ENCODE results near the gene TUNAR. TPM values are rescaled to one million over a fixed set of nuclear protein-coding genes. Genes with fewer than 3 reads are reported as not detected.

The TUNAR gene
- total and polyA plus RNA-seq, 9 of the 15 experiments (the other 6 are each of a cell fraction or from before 2014, with no cell fraction given), result not detected

GRCh38 chr14:95886366-95887056, 9.9 kb downstream of the TUNAR start:
- ATAC-seq (no peak), DNase-seq (ENCODE audit: extremely low read depth in 1 of 4, low spot score in 3 of 4) (no peak), FAIRE-seq (no peak)
- no peak overlapping the region for H3K9ac ChIP-seq (ENCODE audit: insufficient read depth in 1 of 2, low read depth in 2 of 2, low read length in 2 of 2)
- no peaks in the 10 kb centered on the region for H3K9me3 ChIP-seq (replicated peaks; ENCODE audit: control insufficient read depth, insufficient read depth, low read depth, low read length)
- intact Hi-C loops (cut with micrococcal nuclease), result no loop called here
- no peaks in the 10 kb centered on the region; a peak in 1 of 5 replicates for H3K27me3 ChIP-seq (ENCODE audit: control insufficient read depth in 2 of 2, insufficient read depth in 2 of 2, low read length in 2 of 2)
- H3K9me1 ChIP-seq (ENCODE audit: control insufficient read depth, insufficient read depth, low read length), result no peaks in the 10 kb centered on the region
- H3K4me3 ChIP-seq, result no peak overlapping the region
- no peak overlapping the region for H3K4me2 ChIP-seq (ENCODE audit: insufficient read depth, low read length)
- no peak overlapping the region for H2AFZ ChIP-seq (ENCODE audit: low read depth, low read length)
- in situ Hi-C loops (cut with MboI), result no loop called here
- CTCF ChIA-PET (ENCODE audit: low intra/inter-chr PET ratio), result no interaction called here
- TF ChIP-seq GTF2E2 (tag; IDR thresholded peaks at IDR 0.05) (no peak), TBP (optimal IDR thresholded peaks at IDR 0.05; ENCODE audit: low read depth, low read length) (no peak), BRF2 (IDR thresholded peaks at IDR 0.05; ENCODE audit: borderline replicate concordance, insufficient read depth, insufficient read length) (no peak), SMARCC2 (IDR thresholded peaks at IDR 0.05; ENCODE audit: low read depth) (no peak), DIDO1 (tag; IDR thresholded peaks at IDR 0.05; ENCODE audit: low read depth) (no peak)
- POLR2A ChIA-PET, result no interaction called here
- 0% methylated on average over 5 of the region's 7 CpGs for WGBS (ENCODE audit: insufficient coverage, low coverage, missing lambda C conversion rate)
- H4K20me1 ChIP-seq (replicated peaks; ENCODE audit: control insufficient read depth, insufficient read depth, low read length), result no peaks in the 10 kb centered on the region
- no peak overlapping the region for H3K27ac ChIP-seq (ENCODE audit: extremely low read depth, low read depth, low read length)
- BruUV-seq (replicated peaks), result no TSS peak
- no peaks in the 10 kb centered on the region for H3K36me3 ChIP-seq (ENCODE audit: control insufficient read depth, insufficient read depth, low read length)
- H3K4me1 ChIP-seq (replicated peaks in 1 of 2; ENCODE audit: control insufficient read depth in 2 of 2, insufficient read depth in 2 of 2, low read length in 2 of 2), result no peaks in the 10 kb centered on the region
- no peaks in the 10 kb centered on the region for H3K79me2 ChIP-seq (ENCODE audit: control insufficient read depth, insufficient read depth, low read length)
